GM21786 (cell line): Measurements from ENCODE around the gene C3orf18.

Experiments
- ATAC-seq: cut with Tn5 transposase; IDR thresholded peaks from one replicate; pipeline ENCODE4 v1.9.1; 2021; ENCODE audit not compliant: unreplicated experiment

C3orf18 gene

DNA sequence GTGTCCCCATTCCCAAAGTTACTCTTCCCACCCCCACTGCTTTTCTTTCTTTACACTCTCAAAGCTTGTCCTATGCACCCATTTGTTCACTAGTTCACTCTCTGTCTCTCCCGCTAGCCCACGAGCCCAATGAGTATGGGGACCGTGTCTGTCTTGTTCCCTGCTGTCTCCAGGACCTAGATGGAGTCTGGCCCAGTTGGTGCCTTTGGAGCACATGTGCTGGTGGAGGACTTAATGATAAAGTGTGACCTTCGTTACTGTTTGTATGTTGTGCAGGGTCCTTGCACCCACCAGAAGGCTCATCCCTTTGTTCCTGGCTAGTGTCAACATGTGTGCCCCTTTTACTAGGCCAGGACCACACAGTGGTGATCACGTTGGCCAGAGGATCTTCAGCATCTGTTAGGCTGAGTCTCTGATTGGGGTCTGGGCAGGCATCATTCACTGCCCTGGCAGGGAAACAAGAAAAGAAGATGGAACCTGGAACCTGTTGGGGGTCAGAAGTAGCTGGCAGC lies 36.6 kb upstream of the C3orf18 start:
- no peak for ATAC-seq

DNA sequence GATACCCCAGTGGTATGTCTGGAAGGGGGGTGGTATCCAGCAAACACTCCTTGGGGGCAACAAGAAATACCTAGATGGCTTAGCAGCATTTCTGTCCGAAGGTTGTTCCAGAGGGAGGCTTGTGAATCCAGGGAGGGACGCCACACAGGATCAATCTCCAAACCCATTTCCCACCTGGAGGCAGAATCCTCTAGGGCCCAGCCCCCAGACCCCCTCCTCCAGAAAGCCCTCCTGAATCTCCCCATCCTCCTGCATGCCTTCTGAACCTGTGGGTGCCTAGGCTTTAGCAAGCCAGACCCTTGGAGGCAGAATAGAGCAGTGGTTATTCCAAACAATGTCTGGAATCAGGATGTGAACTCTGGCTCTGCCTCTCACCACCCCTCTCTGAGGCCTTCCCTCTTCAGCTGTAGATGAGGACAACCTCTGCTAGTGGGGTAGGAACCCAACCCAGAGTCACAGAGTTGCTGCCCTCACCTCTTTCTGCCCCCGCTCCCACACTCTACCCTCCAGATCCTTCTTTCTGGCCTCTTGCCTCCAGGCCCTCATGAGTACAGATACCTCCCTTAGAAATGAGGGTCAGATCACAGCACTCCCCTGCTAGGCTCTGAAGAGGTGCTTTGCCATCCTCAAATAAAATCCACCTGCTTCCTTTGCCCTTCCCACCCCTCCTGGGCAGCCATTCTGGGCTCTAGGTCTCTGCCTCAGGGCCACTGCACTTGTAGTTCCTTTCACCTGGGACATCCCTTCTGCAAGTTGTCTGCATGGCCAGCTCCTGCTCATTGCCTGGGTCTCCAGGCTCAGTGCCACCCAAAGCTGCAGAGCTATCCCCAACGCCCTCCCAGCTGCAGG lies 35.9 kb upstream of the C3orf18 start:
- ATAC-seq: no peak

DNA sequence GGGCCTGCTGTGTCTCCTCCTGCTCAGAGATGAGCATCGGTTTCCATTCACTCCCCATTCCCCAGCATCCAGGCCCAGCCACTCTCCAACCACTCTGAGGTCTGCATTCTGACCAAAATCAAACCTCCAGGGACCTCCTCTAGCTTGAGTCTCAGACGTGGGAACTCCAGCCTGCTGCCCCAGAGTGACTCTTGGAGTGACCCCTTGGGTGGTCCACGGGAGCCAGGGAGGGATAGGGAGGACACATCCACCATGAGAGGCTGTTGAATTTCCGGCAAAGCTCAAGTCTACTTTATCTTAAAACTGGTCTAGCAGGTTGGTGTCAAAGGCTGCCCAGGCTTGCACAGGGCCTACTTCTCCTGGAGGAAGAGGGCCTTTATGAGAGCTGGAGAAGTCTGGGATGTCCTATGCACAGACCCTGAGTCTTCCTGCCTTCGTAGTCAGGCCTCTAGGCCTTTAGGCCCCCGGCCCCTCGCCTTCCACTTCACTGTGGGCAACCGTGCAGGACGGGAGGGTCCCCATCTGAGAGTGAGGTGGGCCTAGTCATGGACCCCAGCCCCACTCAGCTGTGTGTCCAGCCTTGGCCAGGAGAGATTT lies 35.1 kb upstream of the C3orf18 start:
- ATAC-seq: no peak

DNA sequence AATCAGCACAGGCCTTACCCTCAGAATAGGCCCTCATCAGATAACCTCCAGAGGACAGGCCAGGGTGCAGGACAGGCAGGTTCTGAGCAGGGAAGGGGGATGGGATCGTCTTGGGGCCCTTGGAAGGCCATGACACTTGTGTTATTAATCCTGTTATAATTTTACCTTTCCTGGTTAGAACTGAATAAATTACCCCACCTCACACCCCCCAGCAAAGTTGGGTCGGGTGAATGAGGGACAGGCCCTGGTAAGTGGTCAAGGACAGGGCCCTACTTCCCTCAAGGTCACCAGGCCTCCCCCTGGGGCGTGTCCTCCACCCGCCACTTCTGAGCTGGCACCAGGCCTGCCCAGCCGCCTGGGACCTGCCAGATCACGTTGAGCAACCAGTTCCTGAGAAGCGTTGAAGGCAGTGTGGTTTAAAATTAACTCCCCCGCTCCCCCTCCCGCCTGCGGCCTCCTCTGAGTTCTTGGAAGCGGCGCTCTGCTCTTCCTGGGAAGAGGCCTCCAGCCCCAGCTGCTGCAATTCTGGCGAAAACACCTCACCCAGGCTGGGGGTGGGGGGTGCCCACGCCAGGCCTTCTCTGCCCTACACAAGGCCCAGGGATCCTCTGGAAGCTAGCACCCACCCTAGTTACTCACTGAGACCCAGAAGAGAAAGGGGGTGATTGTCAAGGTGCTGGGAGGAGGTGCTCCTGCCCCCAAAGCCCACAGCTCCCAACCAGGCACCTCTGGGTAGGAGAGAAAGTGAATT lies 33.5 kb upstream of the C3orf18 start:
- ATAC-seq: peak; percentile 84

DNA sequence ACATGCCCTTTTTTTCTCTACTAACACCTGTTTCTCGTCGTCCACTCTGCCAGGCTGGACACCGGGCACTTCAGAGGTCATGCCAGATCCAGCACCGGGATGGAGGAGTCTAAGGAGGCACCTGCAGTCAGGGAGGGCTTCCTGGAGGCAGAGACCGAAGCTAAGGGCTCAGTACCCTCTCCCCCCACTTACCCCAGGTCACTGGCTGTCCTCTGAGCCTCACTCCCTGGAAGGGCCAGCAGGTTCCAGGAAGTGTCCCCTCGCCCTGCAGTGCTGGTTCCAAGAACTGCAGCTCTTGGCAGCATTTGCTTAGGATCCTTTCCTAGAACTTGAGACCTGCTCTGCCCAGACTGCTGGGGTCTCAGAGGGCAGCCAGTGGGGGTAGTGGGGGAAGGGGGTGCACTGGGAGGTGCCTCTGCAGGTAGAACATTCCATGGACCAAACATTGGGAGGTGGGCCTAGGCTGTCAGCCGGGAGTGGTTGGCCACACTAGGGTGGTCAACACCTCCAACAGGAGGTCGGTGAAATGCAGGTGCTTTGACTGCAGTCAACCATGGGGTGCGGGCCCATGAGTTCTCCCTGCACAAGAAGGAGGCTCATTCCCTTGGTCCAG lies 32.7 kb upstream of the C3orf18 start:
- ATAC-seq: no peak

DNA sequence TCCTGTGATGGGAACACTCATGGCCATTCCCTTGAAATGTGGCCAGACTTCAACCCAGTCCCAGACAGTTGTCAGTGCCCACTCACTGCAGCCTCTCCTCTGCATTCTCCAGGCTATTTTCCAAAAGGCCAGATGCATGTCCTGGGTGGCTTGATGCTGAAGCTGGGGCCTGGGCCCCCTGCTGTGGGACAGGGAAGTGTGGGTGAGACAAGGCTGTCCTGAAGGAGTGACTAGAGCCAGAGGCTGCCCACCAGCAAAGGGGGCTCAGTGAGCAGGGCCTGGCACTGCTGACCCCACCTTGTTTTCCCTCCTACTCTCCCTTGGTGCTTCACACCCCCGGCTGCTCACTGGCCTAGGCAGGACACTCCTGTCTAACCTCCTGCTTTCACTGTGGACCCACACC lies 32.2 kb upstream of the C3orf18 start:
- no peak for ATAC-seq

DNA sequence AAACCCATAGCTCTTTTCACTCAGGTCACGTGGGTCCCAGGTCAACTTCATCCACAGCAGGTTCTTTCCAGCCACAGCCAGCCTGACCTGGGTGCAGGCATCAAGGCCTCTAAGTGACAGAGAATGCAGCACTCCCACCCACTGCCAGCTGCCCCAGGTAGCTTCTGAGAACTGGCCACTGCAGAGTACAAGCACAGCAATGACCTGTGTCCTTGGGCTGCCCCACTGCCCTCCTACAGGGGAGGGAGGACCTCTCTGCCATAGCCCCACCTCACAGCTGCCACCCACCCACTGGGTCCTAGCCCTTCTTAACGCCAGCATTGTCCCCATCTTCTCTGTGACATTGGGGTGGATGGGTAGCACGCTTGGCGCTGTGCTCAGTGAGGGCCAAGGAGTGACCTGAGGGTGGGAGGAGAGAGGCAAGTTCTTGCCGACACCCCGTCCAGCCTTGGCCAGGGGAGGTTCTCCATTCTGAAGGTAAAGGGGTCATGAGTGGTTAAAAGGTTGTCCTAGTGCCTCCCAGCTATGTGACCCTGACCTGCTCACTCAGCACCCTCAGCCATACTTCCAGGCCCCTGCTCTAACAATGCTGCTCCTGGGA lies 31.7 kb upstream of the C3orf18 start:
- ATAC-seq: no peak

DNA sequence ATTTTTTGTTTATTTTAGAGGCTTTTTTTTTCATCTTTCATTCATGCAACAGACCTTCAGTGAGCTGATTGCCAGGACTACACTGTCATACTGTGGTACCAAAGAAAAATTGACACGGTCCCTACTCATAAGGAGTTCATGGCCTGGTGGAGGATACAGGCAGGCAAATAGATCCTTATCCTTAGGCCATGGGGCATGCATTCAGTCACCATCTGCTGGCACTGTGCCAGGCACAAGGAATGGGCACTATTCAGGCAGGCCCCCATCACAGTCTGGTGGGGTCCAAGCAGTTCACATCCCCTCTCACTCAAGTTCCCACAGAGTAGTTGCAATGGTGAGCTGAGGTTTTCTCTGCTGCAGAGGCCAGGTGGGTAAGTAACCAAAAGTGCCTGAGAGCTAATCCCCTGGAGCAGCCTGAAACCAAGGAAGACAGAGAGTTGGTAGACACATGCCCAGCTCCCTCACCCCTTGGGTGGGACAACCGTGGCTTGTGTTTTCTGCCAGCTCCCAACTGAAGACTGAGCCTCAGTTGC lies 26.8 kb upstream of the C3orf18 start:
- ATAC-seq: no peak

DNA sequence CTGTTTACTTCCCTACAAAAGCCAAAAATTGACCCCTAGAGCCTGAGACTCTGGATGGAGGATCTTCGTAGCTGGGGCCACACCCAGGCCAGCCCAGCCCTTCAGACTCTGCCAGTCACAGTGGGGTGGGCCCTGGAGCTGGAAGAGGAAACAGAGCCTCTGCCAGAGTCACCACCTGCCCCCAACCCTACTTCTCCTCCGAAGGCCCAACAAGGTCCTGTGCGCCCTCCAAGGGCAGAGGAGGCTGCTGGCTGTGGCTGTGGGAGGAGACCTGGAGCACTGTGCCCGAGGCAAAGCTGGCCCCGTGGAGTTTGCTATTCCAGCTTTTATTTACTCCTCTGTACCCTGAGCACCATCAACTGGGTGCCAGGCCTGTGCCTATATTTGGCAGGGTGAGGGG lies 25.0 kb upstream of the C3orf18 start:
- no peak for ATAC-seq

DNA sequence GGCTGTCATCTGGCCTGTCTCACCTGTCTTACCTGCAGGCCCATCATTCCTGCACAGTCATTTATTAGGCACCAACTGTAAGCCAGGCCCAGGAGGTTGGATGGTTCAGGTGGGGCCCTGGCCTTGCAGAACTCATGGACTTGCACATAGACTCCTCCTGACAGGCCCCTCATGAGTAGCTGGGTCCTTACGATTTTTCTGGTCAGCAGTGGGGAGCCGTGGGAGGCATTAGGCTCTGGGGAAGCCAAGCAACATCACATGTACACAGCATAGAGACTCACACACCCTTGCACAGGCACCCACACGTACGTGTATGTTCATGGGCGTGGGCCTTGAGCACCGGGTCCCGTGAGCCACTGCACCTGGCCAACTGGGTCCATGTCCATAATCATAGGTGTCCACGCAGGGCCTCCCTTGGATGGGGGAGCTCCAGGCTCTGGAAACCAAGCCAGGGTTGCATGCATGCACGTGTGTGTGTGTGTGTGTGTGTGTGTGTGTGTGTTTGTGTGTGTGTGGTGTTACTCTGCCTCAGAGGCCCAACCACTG lies 23.7 kb upstream of the C3orf18 start:
- ATAC-seq: no peak

DNA sequence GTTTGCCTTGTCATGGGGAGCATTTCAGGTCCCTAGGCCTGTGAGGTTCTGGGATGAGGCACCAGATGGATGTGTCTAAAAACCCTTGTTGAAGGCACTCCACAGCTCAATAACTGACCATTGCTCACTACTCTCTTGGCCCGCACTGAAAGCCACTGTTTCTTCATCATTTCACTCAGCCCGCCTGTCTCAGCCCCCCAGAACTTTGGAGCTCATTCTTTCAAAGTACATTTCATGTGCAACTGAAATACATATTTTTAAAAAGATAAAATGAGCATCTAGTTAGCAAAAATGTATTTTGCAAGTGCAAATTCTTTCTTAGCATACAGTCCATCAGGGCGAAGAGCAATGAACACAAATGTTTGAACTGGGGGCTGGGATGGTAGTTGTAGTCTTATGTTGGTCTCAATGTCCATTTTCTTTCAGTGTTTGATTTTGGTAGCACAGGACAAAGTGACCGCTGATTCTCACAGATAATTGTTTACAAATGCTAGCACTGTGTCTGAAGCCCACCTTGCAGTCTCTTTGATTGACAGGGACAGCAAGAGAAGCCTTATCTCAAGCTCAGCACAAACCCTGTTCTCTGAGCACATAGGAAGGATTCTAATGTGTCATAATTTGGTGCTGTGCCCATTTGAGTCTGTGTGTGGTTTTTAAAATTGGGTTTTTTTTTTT lies 21.3 kb upstream of the C3orf18 start:
- no peak for ATAC-seq

DNA sequence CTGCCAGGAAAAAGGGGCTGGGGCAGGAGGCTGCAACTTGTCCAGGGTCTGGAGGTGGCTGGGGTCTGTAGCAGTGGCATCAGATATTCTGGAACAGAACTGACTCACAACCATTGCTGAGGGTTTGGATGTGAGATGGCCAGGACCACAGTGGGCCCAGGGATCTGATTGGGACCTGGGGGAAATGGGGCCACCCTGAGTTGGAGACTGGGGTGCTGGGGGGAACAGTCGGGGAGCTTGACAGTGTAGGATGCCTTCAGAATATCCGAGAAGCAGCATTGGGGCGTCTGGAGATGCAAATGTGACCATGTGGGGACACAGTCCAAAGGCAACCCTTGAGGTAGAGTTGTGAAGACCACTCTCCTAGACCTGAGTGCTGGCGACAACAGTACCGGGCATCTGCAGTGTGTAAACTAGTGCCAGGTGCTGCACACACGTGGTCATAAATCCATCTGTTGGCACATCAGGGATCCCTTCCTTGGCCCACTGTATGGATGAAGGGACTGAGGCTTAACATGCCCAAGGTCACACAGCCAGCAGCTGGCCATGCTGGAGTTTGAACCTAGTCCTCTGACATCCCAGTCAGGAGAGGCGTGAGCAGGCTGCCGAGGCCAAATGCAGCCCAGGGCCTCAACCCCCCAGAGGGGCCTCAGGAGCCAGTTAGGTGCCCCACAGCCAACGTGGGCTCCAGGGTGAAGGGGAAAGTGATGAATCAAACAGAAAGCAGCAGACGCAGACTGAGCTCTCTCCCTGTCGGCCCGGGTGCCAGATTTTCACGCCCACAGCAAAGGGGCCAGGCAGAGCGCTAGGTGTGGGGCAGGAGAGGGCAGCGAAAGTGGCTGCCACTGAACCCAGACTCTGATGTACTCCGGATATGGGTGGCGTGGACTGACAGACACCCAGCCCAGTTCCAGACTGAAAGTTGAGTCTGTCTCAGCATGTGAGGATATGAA lies 20.5 kb upstream of the C3orf18 start:
- no peak for ATAC-seq

DNA sequence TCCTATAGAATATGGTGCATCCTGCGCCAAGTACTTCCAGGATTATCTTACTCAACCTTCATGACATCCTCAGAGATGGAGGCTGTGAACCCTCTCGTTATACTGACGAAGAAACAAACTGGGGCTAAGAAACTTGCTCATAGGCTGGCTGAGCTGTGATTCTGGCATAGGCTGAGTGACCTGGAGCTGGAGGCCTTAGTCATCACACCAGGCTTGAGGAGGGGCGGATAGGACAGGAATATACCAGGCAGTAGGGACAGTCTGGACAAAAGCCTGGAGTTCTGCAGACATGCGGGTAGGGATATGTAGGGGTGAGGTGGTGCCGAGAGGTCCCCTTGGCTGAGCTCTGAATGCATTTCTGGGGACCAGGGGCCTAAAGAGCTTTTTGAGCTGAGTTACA lies 19.8 kb upstream of the C3orf18 start:
- no peak for ATAC-seq

DNA sequence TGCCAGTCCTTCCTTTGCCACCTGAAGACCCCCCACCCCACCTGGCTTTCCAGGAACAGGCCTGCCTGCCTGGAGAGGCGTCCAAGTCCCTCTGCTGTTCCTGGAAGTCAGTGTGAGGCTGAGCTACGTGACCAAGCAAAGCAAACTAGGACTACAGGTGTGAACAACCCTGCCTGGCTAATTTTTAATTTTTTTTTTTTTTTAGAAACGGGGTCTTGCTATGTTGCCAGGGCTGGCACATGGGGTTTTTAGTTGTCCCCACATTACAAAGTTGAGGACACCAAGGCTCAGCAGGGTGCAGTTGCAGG lies 19.2 kb upstream of the C3orf18 start:
- ATAC-seq: no peak

DNA sequence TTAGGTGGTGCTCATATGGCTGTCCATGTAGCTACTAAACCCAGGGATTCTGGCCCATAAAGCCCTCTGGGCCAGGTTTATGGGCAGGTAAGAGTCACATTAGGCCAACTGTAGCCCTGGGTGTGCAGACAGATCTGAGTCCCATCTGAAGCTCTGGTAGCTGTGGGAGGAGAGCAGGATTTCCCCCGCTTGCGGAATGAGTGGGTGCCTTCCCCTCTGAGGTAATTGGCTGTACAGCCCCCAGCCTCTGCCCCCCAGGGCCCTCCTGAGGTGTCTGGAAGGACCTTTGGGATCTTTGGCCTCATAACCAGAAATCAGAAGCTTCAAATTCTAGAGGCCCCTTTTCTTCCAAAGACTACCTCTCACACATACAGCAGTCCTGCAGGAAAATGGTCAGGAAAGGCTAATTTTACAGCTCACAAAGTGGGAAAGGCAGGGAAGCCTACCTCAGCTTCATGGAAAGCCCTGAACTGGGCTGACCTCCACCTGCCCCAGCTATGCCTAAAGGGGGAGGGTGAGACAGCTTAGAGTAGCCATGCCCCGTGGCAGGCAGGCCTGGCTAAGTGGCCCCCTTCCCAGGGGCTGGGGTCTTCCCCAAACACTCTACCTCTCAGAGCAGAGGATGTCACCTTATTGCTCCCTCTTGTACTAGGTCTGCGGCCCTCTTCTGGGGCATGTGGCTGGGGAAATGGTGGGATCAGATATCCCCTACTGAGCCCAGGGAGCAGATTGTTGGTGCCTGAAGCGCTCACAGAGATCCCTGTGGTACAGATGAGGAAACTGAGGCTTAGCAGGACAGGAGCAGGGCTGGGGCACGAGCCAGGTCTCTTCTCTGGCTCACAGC lies 18.6 kb upstream of the C3orf18 start:
- ATAC-seq: no peak

DNA sequence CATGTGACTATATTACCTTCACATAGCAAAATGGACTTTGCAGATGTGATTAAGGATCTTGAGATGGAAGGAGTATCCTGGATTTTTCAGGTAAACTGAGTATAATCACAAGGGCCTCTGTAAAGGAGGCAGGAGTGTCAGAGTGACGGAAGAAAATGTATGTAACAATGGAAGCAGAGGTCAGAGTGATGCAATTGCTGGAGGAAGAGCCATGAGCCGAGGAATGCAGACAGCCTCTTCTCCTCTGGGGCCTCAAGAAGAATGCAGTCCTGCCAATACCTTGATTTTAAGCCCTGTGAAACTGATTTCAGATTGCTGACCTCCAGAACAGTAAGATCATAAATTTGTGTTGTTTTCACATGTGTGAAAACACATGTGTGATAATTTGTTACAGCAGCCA lies 16.8 kb upstream of the C3orf18 start:
- no peak for ATAC-seq

DNA sequence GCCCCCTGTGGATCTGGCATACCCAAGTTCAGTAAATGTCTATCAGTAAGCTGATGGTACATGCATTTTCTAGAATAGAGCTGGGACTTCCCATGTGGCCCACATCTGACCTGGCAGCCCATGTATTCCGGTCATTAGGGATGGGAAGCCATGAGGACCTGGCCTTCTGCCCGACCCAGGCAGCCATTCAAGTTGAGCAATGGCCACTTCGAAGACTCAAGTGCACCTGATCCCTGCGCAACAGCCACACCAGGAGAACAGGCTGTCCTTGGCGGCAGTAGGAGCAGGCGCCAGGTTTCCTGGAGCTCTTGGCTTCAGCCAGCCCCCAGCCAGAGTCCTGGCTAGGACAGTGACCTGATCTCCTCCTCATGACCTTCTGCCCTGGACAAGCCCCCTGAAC lies 16.4 kb upstream of the C3orf18 start:
- no peak for ATAC-seq

DNA sequence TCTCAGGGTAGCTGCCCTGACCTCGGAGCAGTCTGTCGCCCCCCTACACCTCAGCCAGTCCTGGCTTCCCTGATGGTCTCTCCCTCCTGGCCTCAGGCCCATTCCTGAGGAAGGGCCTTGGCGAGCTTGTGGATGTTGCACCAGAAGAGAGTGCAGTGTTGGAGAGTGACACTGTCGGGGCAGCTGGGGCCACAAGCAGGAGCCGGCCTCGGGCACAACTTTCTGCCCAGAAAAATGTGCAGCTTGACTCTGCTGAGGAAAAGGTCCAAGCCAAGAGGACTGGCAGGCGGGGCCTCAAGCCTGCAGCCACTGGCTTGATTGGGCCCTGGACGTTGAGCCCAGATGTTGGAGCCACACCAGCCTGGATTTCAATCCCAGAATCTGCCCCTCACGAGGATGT lies 14.5 kb upstream of the C3orf18 start:
- no peak for ATAC-seq
